H9 (cell line): ENCODE results near the gene ATXN7. TPM values are rescaled to one million over a fixed set of nuclear protein-coding genes. Genes with fewer than 3 reads are reported as not detected.

Experiments
- DNase-seq: peaks from one replicate; pipeline ENCODE4 v3.0.0-alpha.2; 2017
- H2AFZ ChIP-seq: one replicate; pipeline ENCODE4 v1.6.1; 2013; ENCODE audit warnings: mild to moderate bottlenecking, low read length, control low read depth, moderate library complexity
- H2AK5ac ChIP-seq: 2 replicates; pipeline ENCODE4 v1.6.1; 2013; ENCODE audit warnings: low read length, control low read depth, mixed read lengths; ENCODE audit not compliant: insufficient read length
- H2BK120ac ChIP-seq: one replicate; pipeline ENCODE4 v1.6.1; 2013; ENCODE audit warnings: low read depth, mild to moderate bottlenecking, low read length, control low read depth, inconsistent platforms; ENCODE audit not compliant: poor library complexity, severe bottlenecking
- H2BK12ac ChIP-seq: 2 replicates; pipeline ENCODE4 v1.6.1; 2013; ENCODE audit warnings: low read length, control low read depth, mixed read lengths, low read depth; ENCODE audit not compliant: insufficient read length
- H2BK15ac ChIP-seq: 2 replicates; pipeline ENCODE4 v1.6.1; 2013; ENCODE audit warnings: low read depth, low read length, control low read depth
- H2BK20ac ChIP-seq: one replicate; pipeline ENCODE4 v1.6.1; 2013; ENCODE audit warnings: low read depth, mild to moderate bottlenecking, low read length, control low read depth, inconsistent platforms; ENCODE audit not compliant: poor library complexity, severe bottlenecking
- H2BK5ac ChIP-seq: 2 replicates; pipeline ENCODE4 v1.6.1; 2013; ENCODE audit warnings: low read length, control low read depth, mixed read lengths; ENCODE audit not compliant: insufficient read length
- H3K14ac ChIP-seq: 2 replicates; pipeline ENCODE4 v1.6.1; 2013; ENCODE audit warnings: low read length, control low read depth; ENCODE audit not compliant: insufficient read depth
- H3K18ac ChIP-seq: 2 replicates; pipeline ENCODE4 v1.6.1; 2013; ENCODE audit warnings: low read depth, mild to moderate bottlenecking, mixed read lengths, low read length, control low read depth; ENCODE audit not compliant: insufficient read length
- H3K23ac ChIP-seq: 2 replicates; pipeline ENCODE4 v1.6.1; 2013; ENCODE audit warnings: low read length, control low read depth, mixed read lengths, low read depth; ENCODE audit not compliant: insufficient read length
- H3K23me2 ChIP-seq: 2 replicates; pipeline ENCODE4 v1.6.1; 2013; ENCODE audit warnings: low read depth, mild to moderate bottlenecking, mixed read lengths, low read length, control low read depth; ENCODE audit not compliant: insufficient read length, poor library complexity, severe bottlenecking
- H3K27ac ChIP-seq: 2 replicates; pipeline ENCODE4 v1.5.1; 2013; ENCODE audit warnings: low read length, control low read depth, mixed read lengths, low read depth; ENCODE audit not compliant: insufficient read length
- H3K27me3 ChIP-seq: 2 replicates; pipeline ENCODE4 v1.6.1; 2013; ENCODE audit warnings: low read length, control low read depth, inconsistent platforms; ENCODE audit not compliant: insufficient read depth
- H3K4ac ChIP-seq: 2 replicates; pipeline ENCODE4 v1.6.1; 2013; ENCODE audit warnings: low read depth, mild to moderate bottlenecking, control low read depth, inconsistent platforms, low read length, moderate library complexity
- H3K4me1 ChIP-seq: 2 replicates; pipeline ENCODE4 v1.6.1; 2013; ENCODE audit warnings: low read length, control low read depth, inconsistent platforms; ENCODE audit not compliant: insufficient read depth
- H3K4me2 ChIP-seq: 2 replicates; pipeline ENCODE4 v1.6.1; 2013; ENCODE audit warnings: low read length, control low read depth, mixed read lengths; ENCODE audit not compliant: insufficient read length, insufficient read depth
- H3K56ac ChIP-seq: 2 replicates; pipeline ENCODE4 v1.6.1; 2013; ENCODE audit warnings: low read depth, mild to moderate bottlenecking, mixed read lengths, low read length, control low read depth; ENCODE audit not compliant: insufficient read length
- H3K79me1 ChIP-seq: 2 replicates; pipeline ENCODE4 v1.6.1; 2013; ENCODE audit warnings: low read depth, mild to moderate bottlenecking, moderate library complexity, low read length, control low read depth, inconsistent platforms; ENCODE audit not compliant: insufficient read depth, poor library complexity, severe bottlenecking
- H3K79me2 ChIP-seq: 2 replicates; pipeline ENCODE4 v1.6.1; 2013; ENCODE audit warnings: low read length, control low read depth, inconsistent platforms; ENCODE audit not compliant: insufficient read depth
- H3K9ac ChIP-seq: 2 replicates; pipeline ENCODE4 v1.6.1; 2013; ENCODE audit warnings: low read length, control low read depth, mixed read lengths; ENCODE audit not compliant: insufficient read length; ENCODE audit errors: extremely low read depth
- H3K9me3 ChIP-seq: one replicate; pipeline ENCODE4 v1.6.1; 2013; ENCODE audit warnings: low read depth, low read length, inconsistent platforms; ENCODE audit not compliant: control insufficient read depth
- H3T11ph ChIP-seq: one replicate; pipeline ENCODE4 v1.6.1; 2013; ENCODE audit warnings: mild to moderate bottlenecking, low read length, control low read depth, inconsistent platforms
- H4K20me1 ChIP-seq: one replicate; pipeline ENCODE4 v1.6.1; 2013; ENCODE audit not compliant: control insufficient read depth, insufficient read length, insufficient read depth
- H4K5ac ChIP-seq: 2 replicates; pipeline ENCODE4 v1.6.1; 2013; ENCODE audit warnings: low read depth, mild to moderate bottlenecking, mixed read lengths, low read length, control low read depth; ENCODE audit not compliant: insufficient read length
- H4K8ac ChIP-seq: replicated peaks from 2 replicates; pipeline ENCODE4 v1.6.1; 2013; ENCODE audit warnings: low read length, control low read depth, mixed read lengths, low read depth; ENCODE audit not compliant: insufficient read length
- H4K91ac ChIP-seq: 2 replicates; pipeline ENCODE4 v1.6.1; 2013; ENCODE audit warnings: low read depth, mild to moderate bottlenecking, moderate library complexity, mixed read lengths, low read length, control low read depth; ENCODE audit not compliant: insufficient read length
- H3K27ac Mint-ChIP-seq, 3 experiments: 2 replicates in 2 of 3; 3 replicates in 1 of 3; pipeline ENCODE4 v1.8.0; 2020 to 2021; ENCODE audit warnings: mixed read lengths in 3 of 3, mild to moderate bottlenecking in 1 of 3, moderate library complexity in 1 of 3
- H3K27me3 Mint-ChIP-seq: 2 replicates; pipeline ENCODE4 v1.8.0; 2021; ENCODE audit warnings: low read depth, mild to moderate bottlenecking, moderate library complexity, mixed read lengths
- H3K36me3 Mint-ChIP-seq, 3 experiments: 2 replicates in 2 of 3; 3 replicates in 1 of 3; pipeline ENCODE4 v1.8.0; 2020 to 2021; ENCODE audit warnings: low read depth in 3 of 3, mixed read lengths in 3 of 3; ENCODE audit not compliant: insufficient read depth in 1 of 3
- H3K4me1 Mint-ChIP-seq, 2 experiments: 2 replicates each; pipeline ENCODE4 v1.8.0; 2020; ENCODE audit warnings: mixed read lengths in 2 of 2
- H3K4me3 Mint-ChIP-seq, 2 experiments: 2 replicates in 1 of 2; 3 replicates in 1 of 2; pipeline ENCODE4 v1.8.0; 2020 to 2021; ENCODE audit warnings: mild to moderate bottlenecking in 2 of 2, mixed read lengths in 2 of 2, moderate library complexity in 1 of 2
- H3K9me3 Mint-ChIP-seq, 2 experiments: 2 replicates in 1 of 2; 3 replicates in 1 of 2; pipeline ENCODE4 v1.8.0; 2020; ENCODE audit warnings: mild to moderate bottlenecking in 2 of 2, mixed read lengths in 2 of 2, moderate library complexity in 1 of 2
- WGBS: extraction: QIAGEN DNeasy Blood & Tissue Kit; methylation state at CpG from one replicate; pipeline ENCODE4 v1.1.7; 2013; ENCODE audit warnings: missing lambda C conversion rate, low lambda C conversion rate, mixed read lengths; ENCODE audit not compliant: insufficient read length; ENCODE audit errors: extremely low coverage; 5-methylcytosine and 5-hydroxymethylcytosine counted together
- total RNA-seq: library from RNA; stranded (reverse); gene quantifications from 2 replicates; pipeline ENCODE4 v1.2.1, GENCODE V29; 2021
- TF ChIP-seq, protein P1 (sequence below): fragments of 200-600 bp; sonication (generic); conservative IDR thresholded peaks from 3 replicates; pipeline ENCODE4 v1.8.0; 2021; ENCODE audit warnings: antibody characterized with exemption, mild to moderate bottlenecking

The ATXN7 gene
- total RNA-seq, 1 experiment from 2014 or later, result 21.5 TPM

DNA sequence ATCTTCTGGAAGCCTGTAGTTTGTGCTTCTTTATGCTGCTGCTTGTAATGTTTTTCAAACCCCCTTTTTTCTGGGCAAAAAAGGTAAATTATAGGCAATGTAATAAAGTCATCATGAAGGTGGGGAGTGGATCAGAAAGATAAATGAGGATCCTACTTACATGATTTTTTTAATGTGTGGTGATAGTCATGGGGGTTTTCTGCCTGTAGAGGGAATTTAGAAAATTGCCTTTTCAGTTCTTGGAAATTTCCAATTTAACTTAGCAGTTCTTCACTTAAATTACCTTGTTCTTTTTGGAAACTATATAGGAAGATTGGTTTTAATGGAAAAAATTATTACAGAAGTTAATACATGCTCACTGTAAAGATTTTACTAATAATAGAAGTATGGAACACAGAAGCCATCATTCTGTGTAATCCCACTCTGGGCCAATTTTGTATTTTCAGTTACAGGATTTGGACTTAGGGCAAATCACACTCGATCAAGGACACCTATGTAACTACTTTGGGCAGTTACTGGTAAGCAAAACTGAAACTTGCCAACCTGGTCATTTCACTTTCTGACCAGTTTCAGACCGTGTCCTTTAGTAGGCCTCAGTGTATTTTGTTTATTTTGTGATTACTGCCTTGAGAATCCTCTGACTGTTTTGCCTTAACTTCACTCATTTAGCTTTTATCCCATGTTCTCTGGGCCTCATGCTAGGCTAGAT is 59.0 kb downstream of the ATXN7 start:
- no peaks in the 10 kb centered on the region for H3K27me3 ChIP-seq
- H3K4me2 ChIP-seq, result no peak overlapping the region
- no peak overlapping the region for H3K56ac ChIP-seq
- no peak overlapping the region for H2BK120ac ChIP-seq
- no peak overlapping the region for H2BK20ac ChIP-seq
- no peak overlapping the region for H3T11ph ChIP-seq
- H3K18ac ChIP-seq, result no peak overlapping the region
- H3K4ac ChIP-seq, result no peak overlapping the region
- no peaks in the 10 kb centered on the region for H3K79me2 ChIP-seq
- no CpG with 5 or more reads among the region's 2 CpGs for WGBS
- no peak overlapping the region for H2BK12ac ChIP-seq
- no peak for DNase-seq
- no peaks in the 10 kb centered on the region for H3K9me3 ChIP-seq
- H3K27ac ChIP-seq, result no peak overlapping the region
- no peak overlapping the region for H2AFZ ChIP-seq
- Mint-ChIP-seq H3K4me1 (peaks cover 0 to 6% of the 10 kb centered on the region in 2 experiments; a peak in 2 of 4 replicates), H3K27me3 (no peaks in the 10 kb centered on the region), H3K27ac (0 out of 7 replicates have a peak overlapping the region, but pooled peaks of 1 of the 3 experiments have one; percentile 15), H3K36me3 (peaks cover 40 to 60% (median 54%) of the 10 kb centered on the region in 3 experiments), H3K9me3 (peaks cover 17 to 18% of the 10 kb centered on the region in 2 experiments), H3K4me3 (no peak overlapping the region)
- H3K23ac ChIP-seq, result no peak overlapping the region
- no peak overlapping the region for H3K14ac ChIP-seq
- peaks cover 2% of the 10 kb centered on the region for H3K79me1 ChIP-seq
- H4K5ac ChIP-seq, result no peak overlapping the region
- no peaks in the 10 kb centered on the region for H3K23me2 ChIP-seq
- TF ChIP-seq, protein P1, sequence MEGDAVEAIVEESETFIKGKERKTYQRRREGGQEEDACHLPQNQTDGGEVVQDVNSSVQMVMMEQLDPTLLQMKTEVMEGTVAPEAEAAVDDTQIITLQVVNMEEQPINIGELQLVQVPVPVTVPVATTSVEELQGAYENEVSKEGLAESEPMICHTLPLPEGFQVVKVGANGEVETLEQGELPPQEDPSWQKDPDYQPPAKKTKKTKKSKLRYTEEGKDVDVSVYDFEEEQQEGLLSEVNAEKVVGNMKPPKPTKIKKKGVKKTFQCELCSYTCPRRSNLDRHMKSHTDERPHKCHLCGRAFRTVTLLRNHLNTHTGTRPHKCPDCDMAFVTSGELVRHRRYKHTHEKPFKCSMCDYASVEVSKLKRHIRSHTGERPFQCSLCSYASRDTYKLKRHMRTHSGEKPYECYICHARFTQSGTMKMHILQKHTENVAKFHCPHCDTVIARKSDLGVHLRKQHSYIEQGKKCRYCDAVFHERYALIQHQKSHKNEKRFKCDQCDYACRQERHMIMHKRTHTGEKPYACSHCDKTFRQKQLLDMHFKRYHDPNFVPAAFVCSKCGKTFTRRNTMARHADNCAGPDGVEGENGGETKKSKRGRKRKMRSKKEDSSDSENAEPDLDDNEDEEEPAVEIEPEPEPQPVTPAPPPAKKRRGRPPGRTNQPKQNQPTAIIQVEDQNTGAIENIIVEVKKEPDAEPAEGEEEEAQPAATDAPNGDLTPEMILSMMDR, result no peak
- no peak overlapping the region for H3K9ac ChIP-seq
- no peaks in the 10 kb centered on the region for H3K4me1 ChIP-seq
- no peaks in the 10 kb centered on the region for H4K20me1 ChIP-seq
- no peak overlapping the region for H4K91ac ChIP-seq
- no peak overlapping the region for H2BK5ac ChIP-seq
- no peak overlapping the region for H2AK5ac ChIP-seq
- no peak overlapping the region for H4K8ac ChIP-seq
- no peak overlapping the region for H2BK15ac ChIP-seq
